HG02678 (cell line): Measurements from ENCODE around the gene FBXW7.
A peak's percentile ranks its signal among the peaks of the same experiment; 100 is the strongest.

ENCODE experiments used
- ATAC-seq: cut with Tn5 transposase; IDR thresholded peaks from one replicate; pipeline ENCODE4 v1.9.1; 2021; ENCODE audit warnings: mild to moderate bottlenecking, moderate library complexity; ENCODE audit not compliant: unreplicated experiment

The FBXW7 gene

GRCh38 chr4:152296386-152296785 is 239.5 kb downstream of the FBXW7 start:
- ATAC-seq = no peak

DNA sequence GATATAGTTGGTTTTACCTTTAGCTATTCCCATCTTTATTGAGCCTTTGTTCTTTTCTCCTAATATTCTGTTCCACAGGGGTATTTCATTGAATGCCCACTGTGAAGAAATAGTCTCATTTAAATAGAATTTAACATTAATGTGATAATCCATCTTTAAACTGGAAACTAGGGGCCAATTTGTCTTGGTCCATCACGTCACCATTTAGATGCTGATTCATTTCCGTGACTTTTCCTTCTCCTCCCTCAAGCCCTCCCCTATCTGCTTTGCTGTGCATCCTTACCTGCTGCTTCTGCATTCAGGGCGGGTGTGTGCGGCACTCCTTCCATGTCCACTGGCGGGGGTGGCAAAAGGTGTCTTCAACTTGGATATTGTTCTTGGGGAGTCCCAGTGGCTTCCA is 241.1 kb downstream of the FBXW7 start:
- ATAC-seq = no peak

- no peak for ATAC-seq
Measured at GRCh38 chr4:152294331-152294730, 241.6 kb downstream of the FBXW7 start.

- ATAC-seq = no peak
Measured at GRCh38 chr4:152293527-152293926, 242.4 kb downstream of the FBXW7 start.

DNA sequence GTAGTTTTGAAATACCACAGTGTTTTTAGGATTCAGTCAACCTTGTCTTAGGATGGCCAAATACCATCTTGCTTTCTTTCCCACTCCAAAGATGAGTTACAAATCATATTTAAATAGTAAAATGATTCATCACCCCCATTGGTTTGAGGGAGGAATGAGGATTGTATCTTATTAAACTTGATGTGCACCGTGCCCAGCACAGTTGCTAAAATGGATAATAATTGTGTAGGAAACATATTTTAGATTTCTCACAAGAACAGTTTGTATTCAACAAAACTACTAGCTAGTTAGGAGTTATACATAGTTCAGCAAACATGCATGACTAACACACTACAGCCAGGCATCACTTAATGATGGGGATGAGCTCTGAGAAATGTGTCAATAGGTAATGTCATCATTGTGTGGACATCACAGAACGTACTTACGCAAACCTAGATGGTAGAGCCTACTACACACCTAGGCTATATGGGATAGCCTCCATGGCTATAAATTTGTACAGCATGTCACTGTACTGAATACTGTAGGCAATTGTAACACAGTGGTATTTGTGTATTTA is 245.4 kb downstream of the FBXW7 start:
- no peak for ATAC-seq

DNA sequence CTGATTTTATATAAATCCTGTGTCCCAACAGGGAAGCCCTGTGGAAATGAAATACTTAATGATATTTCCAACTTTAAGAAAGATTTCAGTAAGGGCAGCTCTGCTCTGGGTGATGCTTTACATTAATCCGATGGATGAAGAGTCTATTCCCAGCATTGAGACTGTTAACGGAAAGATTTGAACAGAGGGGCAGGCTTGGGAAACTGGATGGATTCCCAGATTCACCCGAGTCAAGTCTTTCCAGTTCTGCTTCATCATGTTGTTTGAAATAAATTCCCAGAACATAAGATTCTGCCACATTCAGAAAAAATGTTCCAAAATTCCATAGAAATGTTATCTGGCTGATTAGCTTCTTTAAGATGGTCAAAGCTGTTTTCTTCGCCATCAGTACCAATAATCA is 246.0 kb downstream of the FBXW7 start:
- no peak for ATAC-seq

DNA sequence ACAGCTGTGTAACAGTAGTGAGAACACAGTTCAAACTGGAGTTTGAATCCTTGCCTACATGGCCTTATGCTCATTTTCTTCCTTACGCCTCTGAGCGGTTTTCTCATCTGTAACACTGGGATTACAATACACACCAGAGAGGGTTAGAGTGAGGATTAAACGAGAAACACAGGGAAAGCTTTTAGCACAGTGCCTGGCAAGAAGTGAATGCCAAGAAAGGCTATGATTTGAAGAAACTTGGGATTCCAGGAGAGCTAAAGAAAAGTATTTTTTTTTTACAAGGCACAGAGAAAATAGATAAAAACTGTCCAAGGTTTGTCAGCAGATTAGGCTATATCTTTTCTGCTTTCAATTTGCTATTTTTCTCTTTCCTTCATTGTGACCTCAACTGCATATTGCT is 246.4 kb downstream of the FBXW7 start:
- ATAC-seq = no peak

DNA sequence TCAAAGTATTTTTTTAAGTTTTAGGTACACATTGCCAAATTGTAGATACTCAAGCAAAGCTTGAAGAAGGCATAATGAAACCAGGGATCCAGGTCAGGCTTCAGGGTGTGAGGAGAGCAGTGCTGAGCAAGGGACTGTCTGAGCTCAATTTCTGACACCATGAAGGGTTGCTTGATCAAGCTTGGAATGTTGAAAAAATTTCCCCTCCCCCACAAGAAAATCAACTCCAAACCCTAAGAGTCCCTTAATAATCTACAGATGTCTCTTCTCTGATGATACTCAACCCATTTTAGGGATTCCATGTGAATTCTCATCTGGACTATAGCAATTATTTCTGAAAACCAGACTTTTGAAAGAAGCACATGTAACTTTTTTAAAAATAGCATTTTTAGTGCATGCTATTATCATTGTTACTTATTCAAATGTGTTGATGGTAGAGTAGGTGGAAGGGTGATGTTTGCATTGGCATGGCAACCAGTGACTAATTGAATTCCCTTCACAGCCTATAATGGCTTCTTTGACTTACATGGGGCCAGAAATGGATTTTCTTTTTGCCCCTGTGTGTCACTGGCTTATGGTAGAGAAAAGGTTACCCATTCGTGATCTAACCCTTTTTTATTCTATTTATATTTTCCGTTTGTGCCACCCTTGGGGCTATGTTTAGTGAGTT is 252.0 kb downstream of the FBXW7 start:
- ATAC-seq = no peak

DNA sequence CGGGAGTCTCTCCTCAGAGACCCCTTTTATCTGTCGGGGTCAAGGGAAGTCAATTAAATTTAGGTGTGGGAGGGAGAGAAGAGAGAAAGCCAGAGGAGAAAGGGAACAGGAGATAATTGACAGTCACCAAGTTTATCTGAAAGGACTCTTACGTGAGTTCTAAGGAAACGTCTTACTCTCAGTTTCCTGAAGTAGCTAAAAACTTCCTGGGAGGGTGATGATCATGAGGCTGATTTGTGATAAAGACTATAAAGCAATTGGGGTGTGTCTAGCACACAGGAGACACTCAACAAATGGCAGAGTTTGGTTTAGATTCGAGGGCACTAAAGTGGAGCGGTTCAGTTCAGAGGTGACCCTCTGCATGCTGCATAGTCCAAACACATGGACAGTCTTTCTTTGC is 254.1 kb downstream of the FBXW7 start:
- no peak for ATAC-seq

DNA sequence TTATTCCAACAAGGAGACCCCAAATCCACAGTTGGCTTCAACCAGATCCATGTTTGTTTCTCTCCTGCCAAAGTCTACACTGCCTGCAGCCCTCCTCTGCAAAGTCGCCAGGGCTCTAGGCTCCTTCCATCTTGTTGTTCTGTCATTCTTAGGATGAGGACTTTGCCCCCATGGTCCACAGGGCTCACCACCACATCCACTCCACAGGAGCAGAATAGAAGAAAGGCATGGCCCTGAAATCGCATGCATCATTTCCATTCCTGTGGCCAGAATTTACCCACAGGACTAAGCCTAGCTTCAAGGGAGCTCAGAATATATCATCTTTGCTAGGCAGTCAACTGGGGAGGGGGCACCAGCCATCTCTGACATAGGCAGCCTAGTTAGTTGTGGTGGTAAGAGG is 254.7 kb downstream of the FBXW7 start:
- no peak for ATAC-seq

GRCh38 chr4:152279234-152279566 is 256.7 kb downstream of the FBXW7 start:
- ATAC-seq = no peak

DNA sequence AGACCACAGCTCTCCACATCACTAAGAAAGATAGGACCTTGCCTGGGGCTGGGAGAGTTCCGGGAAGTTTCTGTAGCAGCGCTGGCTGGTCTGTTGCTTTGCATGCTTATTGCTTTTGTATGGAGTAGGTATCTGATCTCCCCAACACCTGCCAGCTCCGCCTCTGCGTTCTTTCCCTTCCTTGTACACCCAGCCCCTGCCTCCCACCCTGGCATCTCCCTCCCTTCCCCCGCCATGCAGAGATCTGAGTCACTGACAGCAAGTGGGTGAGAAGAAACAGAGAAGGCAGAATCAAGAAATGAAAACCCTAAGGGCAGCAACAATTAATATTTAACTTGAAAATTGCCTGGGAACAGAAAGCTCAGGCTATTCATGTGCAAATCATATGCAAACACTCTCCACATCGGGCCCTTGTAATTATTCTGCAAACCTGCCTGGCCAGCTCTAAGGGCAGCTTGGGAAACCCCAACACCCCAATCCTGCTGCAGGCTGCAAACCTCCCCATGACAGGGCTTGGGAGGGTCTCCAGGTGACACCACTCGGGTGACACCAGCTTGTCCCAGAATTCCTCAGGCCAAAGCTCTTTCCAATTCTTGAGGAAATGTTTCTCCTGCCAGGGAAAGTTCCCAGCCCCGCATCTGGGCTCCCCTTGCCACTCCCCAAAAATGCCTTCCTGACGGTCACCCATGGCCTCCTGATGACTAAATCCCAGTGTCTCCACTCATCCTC is 257.2 kb downstream of the FBXW7 start:
- peak; percentile 80 for ATAC-seq

DNA sequence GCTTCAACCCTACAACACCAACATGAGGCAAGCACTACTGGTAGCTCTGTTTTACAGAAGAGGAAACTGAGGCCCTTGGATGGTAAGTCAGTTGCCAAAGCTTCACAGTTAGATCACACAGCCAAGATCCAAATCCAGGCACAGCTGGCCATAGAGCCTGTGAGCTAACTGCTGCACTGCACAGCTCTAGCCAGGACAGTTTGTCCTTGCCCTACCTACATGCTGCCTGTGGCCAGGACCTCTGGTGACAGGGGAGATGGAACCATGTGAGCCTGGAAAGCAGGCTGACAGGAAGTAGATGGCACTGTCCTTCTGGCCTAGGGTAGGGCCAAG is 257.8 kb downstream of the FBXW7 start:
- peak; percentile 37 for ATAC-seq

- no peak for ATAC-seq
Measured at GRCh38 chr4:152277333-152277732, 258.6 kb downstream of the FBXW7 start.

GRCh38 chr4:152273343-152273742 is 262.5 kb downstream of the FBXW7 start:
- no peak for ATAC-seq
